Fibroblast of the aortic adventitia (primary cell): ENCODE results near the gene ACSL3. TPM values are rescaled to one million over a fixed set of nuclear protein-coding genes. Genes with fewer than 3 reads are reported as not detected.

Experiments
- DNase-seq: peaks from one replicate; pipeline ENCODE4 v3.0.0-alpha.2; 2010; ENCODE audit warnings: low read depth
- H3K4me3 ChIP-seq: 2 replicates; pipeline ENCODE4 v1.5.1; 2011; ENCODE audit warnings: low read depth, mild to moderate bottlenecking, control low read depth, low read length, moderate library complexity
- total RNA-seq: library from RNA; depleted of rRNA; stranded (reverse); fragments of >200 nt; gene quantifications from 2 replicates; pipeline ENCODE4 v1.2.3, GENCODE V29; 2012; ENCODE audit warnings: low replicate concordance
- TF ChIP-seq, protein P1 (sequence below): IDR thresholded peaks from 2 replicates; pipeline ENCODE4 v1.5.1; 2011; ENCODE audit warnings: mild to moderate bottlenecking, low read length, control low read depth, inconsistent platforms; ENCODE audit not compliant: insufficient read depth

Gene ACSL3
- total RNA-seq, 1 donor = 88.5 TPM

- TF ChIP-seq, protein P1, sequence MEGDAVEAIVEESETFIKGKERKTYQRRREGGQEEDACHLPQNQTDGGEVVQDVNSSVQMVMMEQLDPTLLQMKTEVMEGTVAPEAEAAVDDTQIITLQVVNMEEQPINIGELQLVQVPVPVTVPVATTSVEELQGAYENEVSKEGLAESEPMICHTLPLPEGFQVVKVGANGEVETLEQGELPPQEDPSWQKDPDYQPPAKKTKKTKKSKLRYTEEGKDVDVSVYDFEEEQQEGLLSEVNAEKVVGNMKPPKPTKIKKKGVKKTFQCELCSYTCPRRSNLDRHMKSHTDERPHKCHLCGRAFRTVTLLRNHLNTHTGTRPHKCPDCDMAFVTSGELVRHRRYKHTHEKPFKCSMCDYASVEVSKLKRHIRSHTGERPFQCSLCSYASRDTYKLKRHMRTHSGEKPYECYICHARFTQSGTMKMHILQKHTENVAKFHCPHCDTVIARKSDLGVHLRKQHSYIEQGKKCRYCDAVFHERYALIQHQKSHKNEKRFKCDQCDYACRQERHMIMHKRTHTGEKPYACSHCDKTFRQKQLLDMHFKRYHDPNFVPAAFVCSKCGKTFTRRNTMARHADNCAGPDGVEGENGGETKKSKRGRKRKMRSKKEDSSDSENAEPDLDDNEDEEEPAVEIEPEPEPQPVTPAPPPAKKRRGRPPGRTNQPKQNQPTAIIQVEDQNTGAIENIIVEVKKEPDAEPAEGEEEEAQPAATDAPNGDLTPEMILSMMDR = no peak
- no peak for DNase-seq
- H3K4me3 ChIP-seq = no peak overlapping the region
Observed at GRCh38 chr2:222952204-222952603, 91.4 kb downstream of the ACSL3 start.

DNA sequence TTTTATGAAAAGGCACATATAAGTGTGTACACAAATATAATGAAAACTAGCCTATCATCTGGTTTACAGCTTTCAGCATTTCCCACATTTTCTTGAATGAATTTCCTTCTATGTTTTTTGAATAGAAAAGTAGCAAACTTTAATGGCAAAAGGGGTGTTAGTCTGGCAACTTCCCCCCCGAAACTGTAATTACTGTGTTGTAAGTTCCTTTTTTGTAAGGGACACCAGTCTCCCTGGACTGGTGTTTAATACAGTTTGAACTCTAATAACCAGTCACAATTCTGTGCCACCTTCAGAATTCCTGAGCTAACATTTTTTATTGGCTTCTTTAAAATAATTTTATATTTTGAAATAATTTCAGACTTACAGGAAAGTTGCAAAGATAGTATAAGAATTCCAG lies 94.2 kb downstream of the ACSL3 start:
- TF ChIP-seq, protein P1 = no peak
- H3K4me3 ChIP-seq = no peak overlapping the region
- DNase-seq = no peak

DNA sequence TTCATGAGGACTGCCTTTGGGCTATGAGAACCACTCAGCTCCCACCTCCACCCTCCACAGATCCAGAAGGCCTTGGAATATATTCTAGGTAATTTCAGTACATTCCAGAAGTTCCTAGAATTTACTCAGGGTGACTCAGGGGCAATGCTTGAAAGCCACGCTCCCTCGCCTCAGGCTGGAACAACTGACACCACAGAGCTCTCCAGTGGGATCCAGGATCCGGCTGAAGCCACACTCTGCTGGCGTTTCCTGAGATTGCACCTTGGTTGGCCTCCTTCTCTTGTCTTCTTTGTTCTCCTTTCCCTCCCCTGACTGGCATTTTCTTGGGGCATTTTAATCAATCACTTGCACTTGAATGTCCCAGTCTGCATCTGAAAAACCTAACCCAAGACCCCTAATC lies 98.5 kb downstream of the ACSL3 start:
- TF ChIP-seq, protein P1 = peak; percentile 58
- no peak overlapping the region for H3K4me3 ChIP-seq
- peak; percentile 80 for DNase-seq

GRCh38 chr2:222960126-222960525 lies 99.3 kb downstream of the ACSL3 start:
- TF ChIP-seq, protein P1 = no peak
- no peak for DNase-seq
- no peak overlapping the region for H3K4me3 ChIP-seq

GRCh38 chr2:222963641-222964040 lies 102.8 kb downstream of the ACSL3 start:
- TF ChIP-seq, protein P1 = no peak
- DNase-seq = no peak
- H3K4me3 ChIP-seq = no peak overlapping the region

GRCh38 chr2:222964376-222965031 lies 103.7 kb downstream of the ACSL3 start:
- DNase-seq = no peak
- TF ChIP-seq, protein P1 = no peak
- H3K4me3 ChIP-seq = no peak overlapping the region

- H3K4me3 ChIP-seq = no peak overlapping the region
- DNase-seq = no peak
Observed at GRCh38 chr2:222965555-222965954, 104.7 kb downstream of the ACSL3 start.

More at GRCh38 chr2:222965555-222965954, 104.7 kb downstream of the ACSL3 start:
- TF ChIP-seq, protein P1 = no peak
